ENCODE measurements around the gene ALG2. TPM values are rescaled to one million over a fixed set of nuclear protein-coding genes. Genes with fewer than 3 reads are reported as not detected.

ALG2 gene
- total and polyA plus RNA-seq, 2 of the 4 experiments (the other 2 are of a cell fraction) = 36.4 to 38.4 TPM

- Histone ChIP-seq H3K9me1 (ENCODE audit: insufficient read depth, low read length) (no peaks in the 10 kb centered on the region), H4K20me1 (ENCODE audit: insufficient read depth, low read length) (no peaks in the 10 kb centered on the region), H2AK5ac (ENCODE audit: low read depth, low read length) (no peak overlapping the region), H4K91ac (ENCODE audit: insufficient read depth, low read depth, low read length) (no peak overlapping the region), H4K5ac (ENCODE audit: low read depth, low read length) (no peak overlapping the region), H2BK5ac (ENCODE audit: low read depth, low read length, poor library complexity, severe bottlenecking) (no peak overlapping the region), H2BK20ac (ENCODE audit: low read depth, low read length) (no peak overlapping the region), H3K4me2 (ENCODE audit: low read depth, low read length) (no peak overlapping the region), H3K36me3 (ENCODE audit: control insufficient read depth, insufficient read depth, low read length) (no peaks in the 10 kb centered on the region), H2AK9ac (replicated peaks; ENCODE audit: low read depth, low read length, poor library complexity) (no peak overlapping the region), H2AFZ (replicated peaks; ENCODE audit: low read length, poor library complexity) (no peak overlapping the region), H2BK120ac (ENCODE audit: low read depth, low read length) (no peak overlapping the region), H3K23ac (ENCODE audit: low read depth, low read length) (no peak overlapping the region), H3K9ac (ENCODE audit: low read depth, low read length) (no peak overlapping the region), H3K27ac (ENCODE audit: insufficient read depth, low read length) (no peak overlapping the region), H2BK15ac (ENCODE audit: low read depth, low read length) (no peak overlapping the region), H3K4ac (ENCODE audit: low read depth, low read length) (no peak overlapping the region), H3K27me3 (ENCODE audit: control insufficient read depth, insufficient read depth, low read length) (0 out of 2 replicates have a peak, but pooled peaks cover 2% of the 10 kb centered on the region), H3K14ac (replicated peaks; ENCODE audit: low read depth, low read length) (no peak overlapping the region), H3K4me1 (ENCODE audit: control insufficient read depth, insufficient read depth, low read length) (no peaks in the 10 kb centered on the region), H3K56ac (ENCODE audit: extremely low read depth, insufficient read depth, low read length) (no peak overlapping the region), H4K8ac (ENCODE audit: low read depth in 2 of 2, low read length in 2 of 2) (no peak overlapping the region), H3K79me1 (ENCODE audit: low read depth in 1 of 2, low read length in 2 of 2) (no peaks in the 10 kb centered on the region), H3K18ac (ENCODE audit: low read depth, low read length) (no peak overlapping the region), H3K9me3 (ENCODE audit: control insufficient read depth, insufficient read depth, low read length) (no peaks in the 10 kb centered on the region), H3K4me3 (ENCODE audit: insufficient read depth, low read depth, low read length) (no peak overlapping the region)
- TF ChIP-seq NFE2L2 (IDR thresholded peaks at IDR 0.05; ENCODE audit: low read depth, low read length) (no peak), CTCF (conservative IDR thresholded peaks at IDR 0.05; ENCODE audit: low read depth, low read length) (no peak), BHLHE40 (IDR thresholded peaks at IDR 0.05; ENCODE audit: low read depth, low read length) (no peak), RAD21 (IDR thresholded peaks at IDR 0.05; ENCODE audit: low read length) (no peak), CHD1 (IDR thresholded peaks at IDR 0.05; ENCODE audit: low read depth, low read length) (no peak), RCOR1 (IDR thresholded peaks at IDR 0.05; ENCODE audit: insufficient replicate concordance, low read length) (no peak), SMC3 (IDR thresholded peaks at IDR 0.05; ENCODE audit: low read depth, low read length) (no peak), MAZ (IDR thresholded peaks at IDR 0.05; ENCODE audit: borderline replicate concordance, low read depth, low read length) (no peak), POLR2A (IDR thresholded peaks at IDR 0.05; ENCODE audit: low read depth, low read length) (no peak), MAFK (IDR thresholded peaks at IDR 0.05; ENCODE audit: low read depth, low read length) (no peak), CEBPB (IDR thresholded peaks at IDR 0.05; ENCODE audit: low read depth, low read length) (no peak), FOS (IDR thresholded peaks at IDR 0.05; ENCODE audit: low read depth, low read length) (no peak), RFX5 (IDR thresholded peaks at IDR 0.05; ENCODE audit: low read depth, low read length) (no peak), MXI1 (IDR thresholded peaks at IDR 0.05; ENCODE audit: borderline replicate concordance, low read depth, low read length) (no peak)
- TF ChIP-seq, protein P1, sequence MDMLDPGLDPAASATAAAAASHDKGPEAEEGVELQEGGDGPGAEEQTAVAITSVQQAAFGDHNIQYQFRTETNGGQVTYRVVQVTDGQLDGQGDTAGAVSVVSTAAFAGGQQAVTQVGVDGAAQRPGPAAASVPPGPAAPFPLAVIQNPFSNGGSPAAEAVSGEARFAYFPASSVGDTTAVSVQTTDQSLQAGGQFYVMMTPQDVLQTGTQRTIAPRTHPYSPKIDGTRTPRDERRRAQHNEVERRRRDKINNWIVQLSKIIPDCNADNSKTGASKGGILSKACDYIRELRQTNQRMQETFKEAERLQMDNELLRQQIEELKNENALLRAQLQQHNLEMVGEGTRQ (IDR thresholded peaks at IDR 0.05; ENCODE audit: low read depth, low read length) = no peak
- TF ChIP-seq, protein P2, sequence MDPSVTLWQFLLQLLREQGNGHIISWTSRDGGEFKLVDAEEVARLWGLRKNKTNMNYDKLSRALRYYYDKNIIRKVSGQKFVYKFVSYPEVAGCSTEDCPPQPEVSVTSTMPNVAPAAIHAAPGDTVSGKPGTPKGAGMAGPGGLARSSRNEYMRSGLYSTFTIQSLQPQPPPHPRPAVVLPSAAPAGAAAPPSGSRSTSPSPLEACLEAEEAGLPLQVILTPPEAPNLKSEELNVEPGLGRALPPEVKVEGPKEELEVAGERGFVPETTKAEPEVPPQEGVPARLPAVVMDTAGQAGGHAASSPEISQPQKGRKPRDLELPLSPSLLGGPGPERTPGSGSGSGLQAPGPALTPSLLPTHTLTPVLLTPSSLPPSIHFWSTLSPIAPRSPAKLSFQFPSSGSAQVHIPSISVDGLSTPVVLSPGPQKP (IDR thresholded peaks at IDR 0.05; ENCODE audit: borderline replicate concordance, low read depth, low read length) = no peak
- dilution Hi-C loops (cut with HindIII; ENCODE audit: low sequenced_read_pairs, unreplicated experiment) (no loop called here), in situ Hi-C loops (cut with MboI; ENCODE audit: low sequenced_read_pairs) (loop anchor here (25.0 kb wide), 3 partner anchors 563 to 963 kb away; partner anchors contain the start of gene NR4A3), intact Hi-C loops (cut with micrococcal nuclease) (no loop called here)
- ATAC-seq (ENCODE audit: low read depth) (no peak), DNase-seq (no peak)
- BruUV-seq (replicated peaks) = no TSS peak
- ChIA-PET CTCF (no interaction called here), POLR2A (ENCODE audit: unreplicated experiment) (no interaction called here)
Measured at GRCh38 chr9:99249619-99250018, 27.9 kb upstream of the ALG2 start.
